K562 (cell line): ENCODE results near the gene PASD1. TPM values are rescaled to one million over a fixed set of nuclear protein-coding genes. Genes with fewer than 3 reads are reported as not detected.

Source experiments
- ATAC-seq: fragments of 200-7000 bp; cut with Tn5 transposase; 3 replicates; pipeline ENCODE4 v1.9.1; 2020; ENCODE audit warnings: moderate library complexity
- BruUV-seq: library from RNA; stranded (reverse); fragments of 400-500 nt; replicated peaks from 2 replicates; lab custom pipeline; 2021; lab: Mats Ljungman, UMichigan
- CTCF ChIA-PET: fragments of 300-600 bp; formaldehyde crosslinking; extraction: SDS; loops from one replicate; lab custom pipeline; 2021; ENCODE audit warnings: low intra/inter-chr PET ratio; lab: Yijun Ruan, JAX
- POLR2A ChIA-PET: fragments of 300-600, 350-650 bp; sonication (Branson Sonifier 250); formaldehyde crosslinking; extraction: SDS; loops from one replicate; lab custom pipeline; 2021; ENCODE audit warnings: antibody characterized with exemption, inconsistent platforms; lab: Yijun Ruan, JAX
- DNase-seq, 4 experiments: peaks; one replicate each; pipeline versions ENCODE4 v3.0.0 to v3.0.0-alpha.2; 2011 to 2018; ENCODE audit warnings: low spot score in 3 of 4, mixed read lengths in 3 of 4; ENCODE audit errors: extremely low read depth in 1 of 4
- FAIRE-seq: peaks from 2 replicates; lab custom pipeline; 2011; peaks lifted over from hg19 to GRCh38; lab: Jason Lieb, UNC
- H2AFZ ChIP-seq: 2 replicates; pipeline ENCODE4 v1.6.0; 2011; ENCODE audit warnings: low read depth, low read length, control low read depth, inconsistent platforms
- H3K27ac ChIP-seq: fragments of 200-600 bp; 3 replicates; pipeline ENCODE4 v1.8.0; 2011; ENCODE audit warnings: low read depth, mild to moderate bottlenecking, control low read depth, inconsistent platforms, low read length, moderate library complexity, mixed read lengths; ENCODE audit errors: extremely low read depth
- H3K27me3 ChIP-seq, 2 experiments: fragments of 300-600 bp in 1 of 2; 2 replicates in 1 of 2; 3 replicates in 1 of 2; pipeline versions ENCODE4 v1.6.0 to v1.8.0; 2011; ENCODE audit warnings: inconsistent platforms in 2 of 2, low read length in 2 of 2, mild to moderate bottlenecking in 1 of 2, mixed read lengths in 1 of 2, moderate library complexity in 1 of 2; ENCODE audit not compliant: control insufficient read depth in 2 of 2, insufficient read depth in 2 of 2
- H3K36me3 ChIP-seq: fragments of 300-600 bp; 3 replicates; pipeline ENCODE4 v1.8.0; 2011; ENCODE audit warnings: mild to moderate bottlenecking, low read length, inconsistent platforms; ENCODE audit not compliant: control insufficient read depth, insufficient read depth
- H3K4me1 ChIP-seq, 2 experiments: fragments of 200-600 bp in 1 of 2; replicated peaks in 1 of 2; 2 replicates in 1 of 2; 3 replicates in 1 of 2; pipeline versions ENCODE4 v1.5.1 to v1.8.0; 2011; ENCODE audit warnings: inconsistent platforms in 2 of 2, low read length in 2 of 2, mild to moderate bottlenecking in 1 of 2, mixed read lengths in 1 of 2, moderate library complexity in 1 of 2; ENCODE audit not compliant: control insufficient read depth in 2 of 2, insufficient read depth in 2 of 2
- H3K4me2 ChIP-seq: 2 replicates; pipeline ENCODE4 v1.6.1; 2011; ENCODE audit warnings: low read length, control low read depth, inconsistent platforms, mixed read lengths; ENCODE audit not compliant: insufficient read depth
- H3K4me3 ChIP-seq: fragments of 200-600 bp; sonication (generic), shearing (Covaris generic); 2 replicates; pipeline ENCODE4 v1.5.1; 2016; ENCODE audit warnings: control low read depth, inconsistent platforms
- H3K79me2 ChIP-seq: fragments of 200-600 bp; 3 replicates; pipeline ENCODE4 v1.8.0; 2011; ENCODE audit warnings: low read length, inconsistent platforms; ENCODE audit not compliant: control insufficient read depth, insufficient read depth
- H3K9ac ChIP-seq, 2 experiments: 2 replicates each; pipeline versions ENCODE4 v1.6.0 to v1.6.1; 2011; ENCODE audit warnings: low read depth in 2 of 2, low read length in 2 of 2, control low read depth in 1 of 2, inconsistent platforms in 1 of 2, mild to moderate bottlenecking in 1 of 2, mixed read lengths in 1 of 2; ENCODE audit not compliant: insufficient read depth in 1 of 2
- H3K9me1 ChIP-seq: one replicate; pipeline ENCODE4 v1.6.0; 2011; ENCODE audit warnings: inconsistent platforms, mild to moderate bottlenecking, low read length, moderate library complexity; ENCODE audit not compliant: control insufficient read depth, insufficient read depth
- H3K9me3 ChIP-seq: replicated peaks from 2 replicates; pipeline ENCODE4 v1.5.1; 2011; ENCODE audit warnings: low read depth, low read length, inconsistent platforms; ENCODE audit not compliant: control insufficient read depth, insufficient read depth
- H4K20me1 ChIP-seq: replicated peaks from 2 replicates; pipeline ENCODE4 v1.6.1; 2011; ENCODE audit warnings: low read length, inconsistent platforms, mixed read lengths; ENCODE audit not compliant: control insufficient read depth, insufficient read depth
- BRF1 ChIP-seq: IDR thresholded peaks from 3 replicates; pipeline ENCODE4 v1.6.1; 2011; ENCODE audit warnings: borderline replicate concordance, mild to moderate bottlenecking; ENCODE audit not compliant: insufficient read length; ENCODE audit errors: extremely low read depth
- DACH1 ChIP-seq: fragments of 450-650 bp; IDR thresholded peaks from 2 replicates; pipeline ENCODE4 v1.6.1; 2018; ENCODE audit not compliant: partially characterized antibody
- FOXJ2 ChIP-seq: fragments of 200-800 bp; sonication (Bioruptor generic); IDR thresholded peaks from 2 replicates; pipeline ENCODE4 v1.6.1; 2016; ENCODE audit warnings: missing genetic modification characterization, missing compliant biosample characterization
- FUS ChIP-seq: fragments of 200-400 bp; formaldehyde crosslinking; optimal IDR thresholded peaks from 2 replicates; pipeline ENCODE3; 2017; ENCODE audit warnings: low read depth, low read length
- MAFG ChIP-seq: fragments of 450-650 bp; conservative IDR thresholded peaks from 2 replicates; pipeline ENCODE4 v1.6.1; 2016; ENCODE audit warnings: missing genetic modification characterization, missing compliant biosample characterization
- NFATC3 ChIP-seq: fragments of 450-650 bp; IDR thresholded peaks from 2 replicates; pipeline ENCODE4 v1.6.1; 2017; ENCODE audit warnings: mild to moderate bottlenecking
- NFRKB ChIP-seq: fragments of 450-650 bp; IDR thresholded peaks from 2 replicates; pipeline ENCODE4 v1.6.1; 2016; ENCODE audit warnings: low read depth
- PHF20 ChIP-seq: fragments of 450-650 bp; IDR thresholded peaks from 2 replicates; pipeline ENCODE4 v1.6.1; 2018; ENCODE audit not compliant: partially characterized antibody
- RBM22 ChIP-seq: fragments of 200-400 bp; formaldehyde crosslinking; IDR thresholded peaks from 2 replicates; pipeline ENCODE4 v1.6.1; 2018; ENCODE audit warnings: low read length, low read depth; ENCODE audit not compliant: poor library complexity, severe bottlenecking
- SRF ChIP-seq, 2 experiments: fragments of 250-450, 450-650 bp in 1 of 2; sonication (Bioruptor Pico) in 1 of 2; sonication (generic) in 1 of 2; formaldehyde crosslinking; IDR thresholded peaks; 2 replicates each; pipeline versions ENCODE4 v1.5.0 to v1.5.1; 2020 to 2022; ENCODE audit warnings: mild to moderate bottlenecking in 1 of 2, missing genetic modification reagents in 1 of 2
- THAP7 ChIP-seq: fragments of 250-450 bp; sonication (Bioruptor Pico); IDR thresholded peaks from 2 replicates; pipeline ENCODE4 v1.5.0; 2021
- ZNF707 ChIP-seq: fragments of 250-450 bp; sonication (Bioruptor Pico); conservative IDR thresholded peaks from 2 replicates; pipeline ENCODE4 v1.8.0; 2022; ENCODE audit warnings: inconsistent platforms, mild to moderate bottlenecking, moderate library complexity
- WGBS: fragments of 100-300 bp; shearing (Covaris generic); methylation state at CpG from one replicate; pipeline ENCODE4 v1.1.6; 2016; ENCODE audit warnings: low coverage, mixed read lengths; ENCODE audit not compliant: insufficient coverage; ENCODE audit errors: missing lambda C conversion rate; 5-methylcytosine and 5-hydroxymethylcytosine counted together
- in situ Hi-C: fragments of 300-500 bp; cut with MboI; formaldehyde crosslinking; loops from 4 replicates; pipeline ENCODE4 v1.15.0; 2018; ENCODE audit warnings: inconsistent platforms, mixed read lengths
- intact Hi-C: fragments of 100-400 bp; cut with micrococcal nuclease; formaldehyde crosslinking; loops from 2 replicates; pipeline ENCODE4 v1.14.2; 2022
- polyA plus RNA-seq, 8 experiments: library from polyadenylated mRNA; depleted of rRNA in 4 of 8; stranded (reverse) in 5 of 8; unstranded in 3 of 8; fragments of >200 nt; fragmentation: Nextera tagmentation in 2 of 8; fragmentation: Illumina TruSeq in 1 of 8; extraction: Ambion mirVana in 2 of 8; extraction: Trizol in 1 of 8; gene quantifications; 2 replicates each; pipeline versions ENCODE4 v1.2.1 to v1.2.3, GENCODE V29; 2011 to 2014; ENCODE audit warnings: inconsistent platforms in 1 of 8, missing spikeins in 1 of 8
- total RNA-seq, 7 experiments: library from RNA; depleted of rRNA in 6 of 7; stranded (reverse); fragments of >200 nt in 6 of 7; fragmentation: Illumina TruSeq in 2 of 7; extraction: Trizol in 2 of 7; gene quantifications; 2 replicates each; pipeline versions ENCODE4 v1.2.1 to v1.2.3, GENCODE V29; 2011 to 2021; ENCODE audit warnings: low replicate concordance in 1 of 7

The PASD1 gene
- total and polyA plus RNA-seq, 9 of the 15 experiments (the other 6 are each of a cell fraction or from before 2014, with no cell fraction given): 1.7 to 12.8 (median 9.6) TPM

GRCh38 chrX:151604931-151605330 is 41.5 kb downstream of the PASD1 start:
- WGBS: 22% methylated on average over 1 of the region's 1 CpG
- ChIA-PET CTCF (no interaction called here), POLR2A (no interaction called here)
- Histone ChIP-seq H3K9me1 (no peaks in the 10 kb centered on the region), H3K36me3 (no peaks in the 10 kb centered on the region), H3K27ac (no peak overlapping the region), H2AFZ (no peak overlapping the region)
- DNase-seq (no peak), ATAC-seq (no peak)
- in situ Hi-C loops: no loop called here
- no peak for TF ChIP-seq FOXJ2 (tag)
- TF ChIP-seq NFRKB: no peak
- no peak for TF ChIP-seq BRF1
- TF ChIP-seq FUS: no peak
- TF ChIP-seq SRF (CRISPR knock-in tag; IDR thresholded peaks at IDR 0.05): no peak
- no peak for TF ChIP-seq DACH1
- TF ChIP-seq PHF20: no peak
- TF ChIP-seq RBM22: no peak
- no peak for TF ChIP-seq THAP7 (CRISPR knock-in tag)
- TF ChIP-seq NFATC3: no peak
- TF ChIP-seq ZNF707 (CRISPR knock-in tag): no peak
- no peak for TF ChIP-seq MAFG (tag)
- TF ChIP-seq, all 486 proteins: peak for 0
- H3K79me2 ChIP-seq: no peaks in the 10 kb centered on the region
- H3K9me3 ChIP-seq: no peaks in the 10 kb centered on the region
- no TSS peak for BruUV-seq
- H3K9ac ChIP-seq: no peak overlapping the region
- H3K4me1 ChIP-seq: no peaks in the 10 kb centered on the region; a peak in 1 of 5 replicates
- no peaks in the 10 kb centered on the region for H4K20me1 ChIP-seq
- H3K27me3 ChIP-seq: no peaks in the 10 kb centered on the region; a peak in 1 of 5 replicates
- no peak overlapping the region for H3K4me2 ChIP-seq
- no peak for FAIRE-seq
- intact Hi-C loops: no loop called here
- no peak overlapping the region for H3K4me3 ChIP-seq
